Measurements from ENCODE around the gene PSME1. TPM values are rescaled to one million over a fixed set of nuclear protein-coding genes. Genes with fewer than 3 reads are reported as not detected.

PSME1 gene
- total RNA-seq, 1 donor, result 111 TPM

GRCh38 chr14:24138396-24139271, 2.6 kb downstream of the PSME1 start:
- DNase-seq (ENCODE audit: insufficient read length, low spot score, missing footprints), result peak; percentile 77
- no peak overlapping the region for H3K27ac ChIP-seq (ENCODE audit: low read depth, low read length)

GRCh38 chr14:24139272-24139934, 3.4 kb downstream of the PSME1 start:
- Histone ChIP-seq H3K27me3 (ENCODE audit: insufficient read depth, low read length) (no peaks in the 10 kb centered on the region), H3K9me3 (ENCODE audit: low read depth, low read length) (no peaks in the 10 kb centered on the region), H3K79me2 (ENCODE audit: insufficient read depth, low read length) (peaks cover 56% of the 10 kb centered on the region), H3K4me1 (ENCODE audit: insufficient read depth, low read length) (peaks cover 33% of the 10 kb centered on the region), H3K36me3 (ENCODE audit: insufficient read depth, low read length) (peaks cover 32% of the 10 kb centered on the region), H3K27ac (ENCODE audit: low read depth, low read length) (no peak overlapping the region), H2AFZ (ENCODE audit: low read length) (no peak overlapping the region), H3K4me2 (ENCODE audit: insufficient read depth, low read length) (peak overlapping the region; percentile 95), H4K20me1 (ENCODE audit: insufficient read depth, low read length) (peaks cover 8% of the 10 kb centered on the region), H3K4me3 (ENCODE audit: insufficient read depth, low read length) (no peak overlapping the region)
- no peak for TF ChIP-seq CTCF (IDR thresholded peaks at IDR 0.05; ENCODE audit: extremely low read depth, low read depth, low read length)
- no peak for DNase-seq (ENCODE audit: insufficient read length, low spot score, missing footprints)

More at GRCh38 chr14:24138396-24139271, 2.6 kb downstream of the PSME1 start:
- peaks cover 26% of the 10 kb centered on the region for H3K36me3 ChIP-seq (ENCODE audit: insufficient read depth, low read length)
- H3K9me3 ChIP-seq (ENCODE audit: low read depth, low read length), result no peaks in the 10 kb centered on the region
- H3K27me3 ChIP-seq (ENCODE audit: insufficient read depth, low read length), result no peaks in the 10 kb centered on the region
- no peak for TF ChIP-seq CTCF (IDR thresholded peaks at IDR 0.05; ENCODE audit: extremely low read depth, low read depth, low read length)
- peak overlapping the region; percentile 18 for H3K4me2 ChIP-seq (ENCODE audit: insufficient read depth, low read length)
- H4K20me1 ChIP-seq (ENCODE audit: insufficient read depth, low read length), result peaks cover 8% of the 10 kb centered on the region
- peaks cover 25% of the 10 kb centered on the region for H3K4me1 ChIP-seq (ENCODE audit: insufficient read depth, low read length)
- H2AFZ ChIP-seq (ENCODE audit: low read length), result no peak overlapping the region
- H3K79me2 ChIP-seq (ENCODE audit: insufficient read depth, low read length), result peaks cover 49% of the 10 kb centered on the region
- H3K4me3 ChIP-seq (ENCODE audit: insufficient read depth, low read length), result no peak overlapping the region

- TF ChIP-seq CTCF (IDR thresholded peaks at IDR 0.05; ENCODE audit: extremely low read depth, low read depth, low read length), result peak; percentile 24
- Histone ChIP-seq H3K27ac (ENCODE audit: low read depth, low read length) (peak within 1 kb of the TSS; percentile 89), H3K4me2 (ENCODE audit: insufficient read depth, low read length) (peak within 1 kb of the TSS; percentile 95), H3K27me3 (ENCODE audit: insufficient read depth, low read length) (no peaks in the 10 kb centered on the region), H3K36me3 (ENCODE audit: insufficient read depth, low read length) (peaks cover 35% of the 10 kb centered on the region), H2AFZ (ENCODE audit: low read length) (peak within 1 kb of the TSS; percentile 95), H3K4me3 (ENCODE audit: insufficient read depth, low read length) (peak within 1 kb of the TSS; percentile 82), H4K20me1 (ENCODE audit: insufficient read depth, low read length) (peaks cover 8% of the 10 kb centered on the region), H3K79me2 (ENCODE audit: insufficient read depth, low read length) (peaks cover 67% of the 10 kb centered on the region), H3K9me3 (ENCODE audit: low read depth, low read length) (no peaks in the 10 kb centered on the region), H3K4me1 (ENCODE audit: insufficient read depth, low read length) (peaks cover 46% of the 10 kb centered on the region)
- DNase-seq (ENCODE audit: insufficient read length, low spot score, missing footprints), result peak; percentile 100
These were observed 5.3 kb downstream of the PSME1 start, which contains the start of gene EMC9 for GRCh38 chr14:24141097-24141880. Gene EMC9 (minus strand): TSS chr14:24141591. CDS start chr14:24141304, 287 bp downstream.
